Measurements from ENCODE around the gene DEFB119.
"Not testable (repeated sequence)": the region's sequence is repeated elsewhere in the genome, so short reads cannot be mapped to it uniquely, and the experiment has no call there.

DEFB119 gene, protein sequence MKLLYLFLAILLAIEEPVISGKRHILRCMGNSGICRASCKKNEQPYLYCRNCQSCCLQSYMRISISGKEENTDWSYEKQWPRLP

DNA sequence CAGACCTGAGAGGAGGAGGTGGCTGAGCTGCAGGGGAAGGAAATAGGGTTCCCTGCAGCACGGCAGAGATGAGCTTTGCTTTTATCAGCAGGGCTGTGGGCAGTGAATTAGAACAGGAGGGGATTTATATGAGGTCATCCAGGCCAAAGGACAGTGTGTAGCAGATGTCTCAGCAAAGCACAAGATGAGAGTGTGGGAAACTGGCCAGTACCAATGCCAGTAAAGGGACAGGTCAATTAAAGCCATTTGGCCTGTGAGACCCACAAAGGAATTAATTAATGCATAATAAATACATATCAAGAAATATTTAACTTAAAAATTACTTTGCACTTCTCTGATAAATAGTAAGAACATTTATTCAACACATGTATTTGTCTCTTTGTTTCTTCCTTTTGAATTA lies at the start of gene DEFB119:
Gene DEFB119, minus strand, starts transcription at position 101 of the 400 bp plus-strand sequence. CDS start 107 bp downstream, outside the sequence.
- DNase-seq, result no peak

DNA sequence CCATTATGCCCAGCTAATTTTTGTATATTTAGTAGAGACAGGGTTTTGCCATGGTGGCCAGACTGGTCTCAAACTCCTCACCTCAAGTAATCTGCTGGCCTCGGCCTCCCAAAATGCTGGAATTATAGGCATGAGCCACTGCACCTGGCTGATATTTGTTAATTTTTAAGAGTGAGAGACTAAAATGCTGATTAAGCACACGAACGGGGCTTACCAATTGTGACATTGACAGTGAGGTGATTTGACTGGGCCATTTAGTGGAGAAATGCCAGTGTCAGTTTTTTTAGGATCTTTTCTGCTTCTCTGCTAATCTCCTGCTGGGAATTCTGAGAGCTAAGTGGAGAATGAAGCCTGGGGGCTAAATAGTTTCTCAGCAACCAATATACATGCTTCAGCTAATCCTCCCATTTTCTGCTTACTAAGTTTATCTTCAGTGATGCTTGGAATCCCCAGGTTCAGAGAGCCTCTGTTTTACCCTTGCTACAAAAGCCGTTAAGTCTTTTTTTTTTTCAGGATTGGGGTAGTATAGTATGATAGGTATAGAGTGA lies 40.3 kb upstream of the DEFB119 start:
- no peak for DNase-seq

DNA sequence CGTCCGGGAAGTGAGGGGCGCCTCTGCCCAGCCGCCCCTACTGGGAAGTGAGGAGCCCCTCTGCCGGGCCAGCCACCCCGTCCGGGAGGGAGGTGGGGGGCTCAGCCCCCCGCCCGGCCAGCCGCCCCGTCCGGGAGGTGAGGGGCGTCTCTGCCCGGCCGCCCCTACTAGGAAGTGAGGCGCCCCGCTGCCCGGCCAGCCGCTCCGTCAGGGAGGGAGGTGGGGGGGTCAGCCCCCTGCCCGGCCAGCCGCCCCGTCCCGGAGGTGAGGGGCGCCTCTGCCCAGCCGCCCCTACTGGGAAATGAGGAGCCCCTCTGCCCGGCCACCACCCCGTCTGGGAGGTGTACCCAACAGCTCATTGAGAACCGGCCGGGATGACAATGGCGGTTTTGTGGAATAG lies 37.2 kb upstream of the DEFB119 start:
- not testable (repeated sequence) for DNase-seq

DNA sequence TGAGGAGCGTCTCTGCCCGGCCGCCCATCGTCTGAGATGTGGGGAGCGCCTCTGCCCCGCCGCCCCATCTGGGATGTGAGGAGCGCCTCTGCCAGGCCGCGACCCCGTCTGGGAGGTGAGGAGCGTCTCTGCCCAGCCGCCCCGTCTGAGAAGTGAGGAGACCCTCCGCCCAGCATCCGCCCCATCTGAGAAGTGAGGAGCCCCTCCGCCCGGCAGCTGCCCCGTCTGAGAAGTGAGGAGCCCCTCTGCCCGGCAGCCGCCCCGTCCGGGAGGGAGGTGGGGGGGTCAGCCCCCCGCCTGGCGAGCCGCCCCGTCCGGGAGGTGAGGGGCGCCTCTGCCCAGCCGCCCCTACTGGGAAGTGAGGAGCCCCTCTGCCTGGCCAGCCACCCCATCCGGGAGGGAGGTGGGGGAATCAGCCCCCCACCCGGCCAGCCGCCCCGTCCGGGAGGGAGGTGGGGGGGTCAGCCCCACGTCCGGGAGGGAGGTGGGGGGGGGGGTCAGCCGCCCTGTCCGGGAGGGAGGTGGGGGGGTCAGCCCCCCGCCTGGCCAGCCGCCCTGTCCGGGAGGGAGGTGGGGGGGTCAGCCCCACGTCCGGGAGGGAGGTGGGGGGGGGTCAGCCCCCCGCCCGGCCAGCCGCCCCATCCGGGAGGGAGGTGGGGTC lies 36.6 kb upstream of the DEFB119 start:
- not testable (repeated sequence) for DNase-seq

DNA sequence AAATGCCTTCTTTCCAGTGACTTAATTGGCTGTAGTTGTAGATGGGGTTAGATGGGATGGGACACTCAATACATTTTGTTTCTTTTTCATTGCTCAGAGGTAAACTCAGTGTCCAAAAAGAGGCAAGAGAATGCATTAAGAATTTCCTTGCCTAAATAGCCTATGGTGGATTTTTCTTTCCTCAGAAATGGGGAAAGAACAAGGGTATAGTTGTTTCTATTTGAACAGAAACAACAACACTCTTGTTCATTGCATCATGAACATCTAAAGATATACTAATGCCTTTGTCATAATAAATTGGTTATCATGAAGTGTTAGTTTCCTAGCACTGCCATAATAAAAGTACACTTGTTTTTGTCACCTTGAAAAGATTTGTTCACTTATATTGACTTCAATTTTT lies 35.4 kb upstream of the DEFB119 start:
- no peak for DNase-seq

DNA sequence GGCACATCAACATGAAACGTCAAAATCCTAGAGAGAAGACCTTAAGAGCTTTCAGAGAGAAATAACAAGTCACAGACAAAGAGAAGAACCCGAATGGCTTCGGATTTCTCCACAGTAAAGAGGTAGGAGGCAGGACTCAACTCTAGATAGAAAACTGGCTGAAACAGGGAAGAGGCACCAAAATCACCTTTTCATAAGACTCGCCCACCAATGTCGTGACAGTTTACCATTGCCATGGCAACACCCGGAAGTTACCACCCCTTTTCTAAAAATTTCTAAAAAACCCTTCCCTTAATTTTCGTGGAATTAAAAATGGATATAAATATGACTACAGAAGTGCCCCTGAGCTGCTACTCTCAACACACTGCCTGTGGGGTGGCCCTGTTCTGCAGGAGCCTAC lies 27.9 kb upstream of the DEFB119 start:
- no peak for DNase-seq

DNA sequence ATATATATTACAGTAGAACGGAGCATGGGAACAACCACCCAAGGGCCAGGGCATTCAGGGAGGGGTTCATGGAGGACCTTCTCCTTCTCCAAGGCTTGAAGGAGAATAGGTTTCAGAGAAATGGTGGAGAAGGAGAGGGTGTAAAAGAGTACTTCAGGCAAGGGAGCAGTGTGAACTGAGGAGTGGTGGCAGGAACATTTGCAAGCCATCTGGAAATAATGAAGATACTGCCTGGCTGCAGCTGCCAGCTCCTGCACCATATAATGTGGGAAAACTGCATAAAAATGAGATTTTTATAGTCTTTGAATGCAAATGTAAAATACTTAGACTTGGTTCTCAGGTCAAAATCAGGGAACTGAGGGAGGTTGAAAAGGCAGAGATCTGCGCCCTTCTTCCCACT lies 25.3 kb upstream of the DEFB119 start:
- DNase-seq, result no peak

DNA sequence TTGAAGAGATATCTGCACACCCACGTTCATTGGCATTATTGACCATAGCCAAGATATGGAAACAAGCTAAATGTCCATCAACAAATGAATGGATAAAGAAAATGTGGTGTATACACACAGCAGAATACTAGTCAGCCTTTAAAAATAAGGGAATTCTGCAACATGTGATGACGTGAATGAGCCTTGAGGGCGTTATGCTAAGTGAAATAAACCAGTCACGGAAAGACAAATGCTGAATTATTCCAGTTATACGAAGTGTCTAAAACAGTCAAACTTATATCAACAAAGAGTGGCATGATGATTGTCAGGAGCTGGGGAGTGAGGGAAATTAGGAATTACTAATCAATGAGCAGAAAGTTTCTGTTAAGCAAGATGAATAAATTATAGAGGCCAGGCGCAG lies 24.0 kb upstream of the DEFB119 start:
- DNase-seq, result no peak

DNA sequence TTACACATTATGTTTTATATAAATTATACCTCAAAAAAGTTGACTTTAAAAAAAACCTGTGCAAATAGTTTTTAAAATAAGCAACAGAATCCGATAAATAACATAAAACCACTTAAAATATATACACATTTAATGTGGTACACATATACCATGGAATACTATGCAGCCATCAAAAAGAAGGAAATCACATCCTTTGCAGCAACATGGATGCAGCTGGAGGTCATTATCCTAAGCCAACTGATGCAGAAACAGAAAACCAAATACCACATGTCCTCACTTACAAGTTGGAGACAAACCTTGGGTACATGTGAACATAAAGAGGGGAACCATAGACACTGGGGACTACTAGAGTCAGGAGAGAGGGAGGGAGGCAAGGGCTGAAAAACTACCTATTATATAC lies 19.6 kb upstream of the DEFB119 start:
- no peak for DNase-seq

DNA sequence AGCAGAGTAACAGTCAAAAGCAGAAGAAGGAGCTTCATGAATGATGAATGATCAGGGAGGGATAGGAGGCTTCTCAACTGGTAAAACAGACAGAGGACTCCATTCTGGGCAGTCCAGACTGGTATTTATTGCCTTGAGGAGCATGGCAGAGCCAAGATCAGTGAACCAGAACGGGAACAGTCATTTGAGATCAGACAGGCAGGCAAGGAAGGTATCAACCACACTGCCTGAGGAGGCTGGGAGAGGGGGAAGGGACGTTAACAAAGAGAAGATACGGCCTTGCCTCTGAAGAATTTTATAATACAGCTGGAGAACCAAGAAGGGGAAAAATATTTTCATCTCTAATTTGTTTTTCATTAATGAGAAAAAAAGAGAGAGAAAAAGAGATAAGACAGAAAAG lies 15.7 kb upstream of the DEFB119 start, which contains the start of gene DEFB121:
Gene DEFB121, minus strand, starts transcription at position 101 of the 400 bp plus-strand sequence. Its CDS starts 63 bp downstream, at position 38.
- DNase-seq, result no peak

DNA sequence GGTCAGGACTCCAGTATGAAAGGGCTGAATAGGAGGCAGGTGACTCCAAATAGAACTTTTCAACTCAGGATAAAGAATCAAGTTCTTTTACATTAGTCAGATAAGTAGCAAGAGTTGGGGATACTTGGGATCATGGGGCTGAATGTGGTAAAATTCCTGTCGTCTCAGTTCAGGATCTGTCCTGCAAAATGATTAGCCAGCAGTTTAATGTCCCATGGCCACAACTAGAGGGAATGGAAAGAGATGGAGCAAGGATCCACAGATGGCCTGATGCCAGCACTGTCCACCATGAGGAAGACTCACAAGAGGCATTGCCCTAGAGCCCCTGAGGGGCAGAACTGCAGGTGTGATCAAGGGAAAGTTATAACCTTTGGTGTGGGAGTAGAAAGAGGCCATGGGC lies 13.5 kb upstream of the DEFB119 start:
- DNase-seq, result no peak

DNA sequence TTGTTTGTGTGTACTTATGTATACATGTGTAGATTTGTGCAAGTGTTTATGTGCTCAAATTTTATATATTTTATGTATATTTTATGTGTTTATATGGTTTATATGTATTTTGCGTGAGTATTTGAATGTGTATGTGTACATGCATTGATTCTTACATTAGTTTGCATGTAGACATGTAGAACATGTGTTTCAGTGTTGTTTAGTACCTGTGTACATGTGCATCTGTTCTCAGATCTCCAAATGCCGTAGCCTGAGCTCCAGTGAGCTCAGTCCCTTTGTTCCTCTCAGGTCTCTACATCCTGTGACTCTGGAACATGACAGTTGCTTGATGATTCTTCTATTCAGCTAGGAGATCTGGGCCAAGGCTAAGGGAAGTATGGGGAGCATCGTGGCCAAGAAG lies 4.5 kb upstream of the DEFB119 start:
- no peak for DNase-seq

DNA sequence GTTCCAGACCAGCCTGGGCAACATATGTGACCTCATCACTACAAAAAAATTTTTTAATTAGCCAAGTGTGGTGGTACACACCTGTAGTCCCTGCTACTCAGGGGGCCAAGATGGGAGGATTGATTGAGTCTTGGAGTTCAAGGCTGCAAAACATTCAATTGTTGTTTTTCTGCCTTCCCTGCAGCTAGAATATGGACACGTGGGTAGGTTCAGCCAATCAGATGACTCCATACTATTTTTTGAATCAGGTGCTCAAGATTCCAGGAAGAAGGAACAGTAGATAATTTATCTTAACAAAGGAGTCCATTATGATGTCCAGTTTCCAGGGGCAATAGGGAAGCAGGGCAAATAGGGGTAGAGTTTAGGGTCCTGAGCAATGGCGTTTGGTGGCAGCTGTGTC lies 2.4 kb upstream of the DEFB119 start:
- DNase-seq, result no peak

DNA sequence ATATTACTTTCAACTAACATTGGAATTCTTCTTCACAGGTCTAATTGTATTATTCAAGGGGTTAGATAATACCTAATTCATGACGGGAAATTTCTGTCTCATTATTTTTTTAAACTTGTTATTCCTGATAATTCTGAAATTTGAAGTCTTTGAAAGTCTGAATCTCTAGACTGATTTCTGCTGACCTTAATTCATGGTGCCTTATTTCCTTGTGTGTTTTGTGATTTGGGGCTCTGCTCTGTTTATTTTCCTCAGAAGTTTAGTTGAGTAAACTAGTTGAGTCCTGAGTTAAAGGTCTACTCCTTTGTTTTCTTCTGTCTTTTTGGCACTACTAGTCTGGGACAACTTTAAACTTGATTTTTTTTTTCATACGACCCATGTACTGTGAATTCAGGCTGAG lies 16.0 kb downstream of the DEFB119 start:
- DNase-seq, result no peak

DNA sequence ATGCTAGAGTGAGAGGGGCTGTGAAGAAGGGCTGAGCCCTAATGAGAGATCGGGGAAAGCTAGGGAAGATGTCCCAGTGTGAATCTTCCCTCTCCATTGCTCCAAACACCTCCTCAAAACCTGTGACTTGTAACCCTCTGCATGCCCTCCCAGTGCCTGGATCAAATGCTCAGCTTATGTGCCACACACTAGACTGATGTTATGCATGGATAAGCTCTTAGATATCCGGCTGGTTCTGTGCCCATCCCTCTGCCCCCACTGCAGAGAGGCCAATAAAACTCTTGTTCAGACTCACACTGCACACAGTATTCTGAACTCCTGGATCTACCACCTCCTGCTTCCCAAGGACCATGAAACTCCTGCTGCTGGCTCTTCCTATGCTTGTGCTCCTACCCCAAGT lies 22.1 kb downstream of the DEFB119 start, which contains the start of gene DEFB118:
Gene DEFB118, plus strand, starts transcription at position 301 of the 400 bp plus-strand sequence. Its CDS starts 50 bp downstream, at position 351.
- no peak for DNase-seq

DNA sequence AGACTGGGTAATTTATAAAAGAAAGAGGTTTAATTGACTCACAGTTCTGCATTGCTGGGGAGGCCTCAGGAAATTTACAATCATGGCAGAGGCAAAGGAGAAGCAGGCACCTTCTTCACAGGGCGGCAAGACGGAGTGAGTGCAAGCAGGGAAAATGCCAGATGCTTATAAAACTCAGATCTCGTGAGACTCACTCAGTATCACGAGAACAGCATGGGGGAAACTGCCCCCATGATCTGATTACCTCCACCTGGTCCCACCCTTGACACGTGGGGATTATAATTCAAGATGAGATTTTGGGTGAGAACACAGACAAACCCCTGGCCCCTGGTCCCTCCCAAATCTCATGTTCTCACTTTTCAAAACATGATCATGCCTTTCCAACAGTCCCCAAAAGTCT lies 26.1 kb downstream of the DEFB119 start:
- DNase-seq, result not testable (repeated sequence)

DNA sequence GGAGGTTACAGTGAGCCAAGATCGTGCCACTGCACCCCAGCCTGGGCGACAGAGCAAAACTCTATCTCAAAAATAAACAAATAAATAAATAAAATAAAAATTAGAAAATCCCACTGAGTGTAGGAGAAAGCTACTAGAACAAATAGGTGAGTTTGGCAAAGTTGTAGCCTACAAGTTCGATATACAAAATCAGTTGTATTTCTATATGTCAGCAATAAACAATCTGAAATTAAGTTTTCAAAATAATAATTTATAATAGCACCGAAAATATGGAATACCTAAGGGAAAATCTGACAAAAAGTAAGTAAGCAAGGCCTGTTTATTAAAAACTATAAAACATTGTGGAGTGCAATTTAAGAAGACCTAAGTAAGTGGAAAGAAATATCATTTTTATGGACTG lies 27.1 kb downstream of the DEFB119 start:
- no peak for DNase-seq

DNA sequence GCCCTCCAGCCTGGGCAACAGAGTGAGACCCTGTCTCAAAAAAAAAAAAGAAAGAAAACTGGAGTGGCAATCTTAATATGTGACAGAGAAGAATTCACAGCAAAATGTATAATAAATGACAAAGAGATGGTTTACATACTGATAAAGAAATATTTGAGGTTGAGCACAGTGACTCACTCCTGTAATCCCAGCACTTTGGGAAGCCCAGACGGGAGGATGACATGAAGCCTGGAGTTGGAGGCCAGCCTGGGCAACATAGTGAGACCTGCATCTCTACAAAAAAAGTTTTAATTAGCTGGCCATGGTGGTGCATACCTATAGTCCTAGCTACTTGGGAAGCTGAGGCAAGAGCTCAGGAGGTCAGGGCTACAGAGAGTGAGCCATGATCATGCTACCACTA lies 34.4 kb downstream of the DEFB119 start:
- DNase-seq, result no peak

DNA sequence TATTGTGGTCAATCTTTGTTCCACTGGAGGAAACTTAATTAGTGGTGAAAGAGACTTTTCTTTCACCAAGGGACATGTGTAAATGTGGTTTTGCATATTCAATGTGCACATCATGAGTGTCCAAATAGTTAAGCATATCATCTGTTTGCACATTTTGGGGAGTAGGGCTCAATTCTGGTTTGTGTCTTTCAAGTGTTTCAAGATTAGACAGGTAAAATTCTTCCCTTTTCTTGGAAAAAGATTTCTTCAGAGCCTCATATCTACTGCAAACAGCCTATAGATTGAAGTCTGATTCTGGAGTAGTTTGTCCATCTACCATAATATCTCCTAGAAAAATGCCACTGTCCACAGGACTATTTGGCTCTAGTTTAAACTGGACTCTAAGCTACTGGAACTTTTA lies 48.9 kb downstream of the DEFB119 start:
- DNase-seq, result no peak

DNA sequence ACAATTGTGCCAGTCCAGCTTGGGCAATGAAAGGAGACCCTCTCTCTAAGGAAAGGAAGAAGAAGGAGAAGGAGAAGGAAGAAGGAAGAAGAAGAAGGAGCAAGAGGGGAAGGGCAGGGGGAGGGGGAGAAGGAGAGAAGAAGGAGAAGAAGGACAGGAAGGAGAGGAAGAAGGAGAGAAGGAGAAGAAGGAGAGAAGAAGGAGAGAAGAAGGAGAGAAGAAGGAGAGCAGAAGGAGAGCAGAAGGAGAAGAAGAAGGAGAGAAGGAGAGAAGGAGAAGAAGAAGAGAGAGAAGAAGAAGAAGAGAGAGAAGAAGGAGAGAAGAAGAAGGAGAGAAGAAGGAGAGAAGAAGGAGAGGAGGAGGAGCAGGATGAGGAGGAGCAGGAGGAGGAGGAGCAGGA lies 59.5 kb downstream of the DEFB119 start:
- DNase-seq, result no peak

Measured in hematopoietic multipotent progenitor cell treated with erythropoietin and hydrocortisone succinate and interleukin-3 and kit ligand, for 8 days (in vitro differentiated cells).